ENCODE results near the gene DBET.
"Not testable (repeated sequence)": the region's sequence is repeated elsewhere in the genome, so short reads cannot be mapped to it uniquely, and the experiment has no call there.

DNA sequence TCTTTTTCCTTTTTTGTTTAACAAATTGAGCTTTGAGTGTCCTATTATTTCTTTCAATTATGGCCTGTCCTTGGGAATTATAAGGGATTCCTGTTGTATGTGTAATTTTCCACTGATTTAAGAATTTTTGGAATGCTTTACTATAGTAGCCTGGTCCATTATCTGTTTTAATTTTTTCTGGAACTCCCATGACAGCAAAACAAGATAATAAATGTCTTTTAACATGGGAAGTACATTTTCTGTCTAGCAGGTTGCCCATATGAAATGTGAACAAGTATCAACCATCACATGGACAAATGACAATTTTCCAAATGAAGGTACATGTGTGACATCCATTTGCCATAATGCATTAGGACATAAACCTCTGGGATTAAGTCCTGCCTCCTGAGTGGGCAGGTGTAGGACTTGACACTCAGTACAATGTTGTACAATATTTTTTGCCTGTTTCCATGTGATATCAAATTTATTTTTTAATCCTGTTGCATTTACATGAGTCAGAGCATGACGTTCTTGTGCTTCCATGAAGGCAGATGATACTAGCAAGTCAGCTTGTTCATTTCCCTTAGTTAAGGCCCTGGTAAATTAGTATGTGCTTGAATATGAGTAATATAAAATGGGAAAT is 45.2 kb downstream of the DBET start:
- not testable (repeated sequence) for TF ChIP-seq ZNF70 (CRISPR knock-in tag; IDR thresholded peaks at IDR 0.05); RARB (CRISPR knock-in tag; IDR thresholded peaks at IDR 0.05); PPARA (CRISPR knock-in tag; IDR thresholded peaks at IDR 0.05; ENCODE audit: borderline replicate concordance); ARNTL (CRISPR knock-in tag; IDR thresholded peaks at IDR 0.05; ENCODE audit: borderline replicate concordance, low read depth); BACH2 (CRISPR knock-in tag; IDR thresholded peaks at IDR 0.05; ENCODE audit: borderline replicate concordance); TOX (CRISPR knock-in tag; IDR thresholded peaks at IDR 0.05; ENCODE audit: borderline replicate concordance); ZNF565 (CRISPR knock-in tag; conservative IDR thresholded peaks at IDR 0.05; ENCODE audit: low read depth); ZFP30 (CRISPR knock-in tag; IDR thresholded peaks at IDR 0.05)
- peak; percentile 40 for TF ChIP-seq ESRRG (CRISPR knock-in tag; IDR thresholded peaks at IDR 0.05)
- TF ChIP-seq, protein P1, sequence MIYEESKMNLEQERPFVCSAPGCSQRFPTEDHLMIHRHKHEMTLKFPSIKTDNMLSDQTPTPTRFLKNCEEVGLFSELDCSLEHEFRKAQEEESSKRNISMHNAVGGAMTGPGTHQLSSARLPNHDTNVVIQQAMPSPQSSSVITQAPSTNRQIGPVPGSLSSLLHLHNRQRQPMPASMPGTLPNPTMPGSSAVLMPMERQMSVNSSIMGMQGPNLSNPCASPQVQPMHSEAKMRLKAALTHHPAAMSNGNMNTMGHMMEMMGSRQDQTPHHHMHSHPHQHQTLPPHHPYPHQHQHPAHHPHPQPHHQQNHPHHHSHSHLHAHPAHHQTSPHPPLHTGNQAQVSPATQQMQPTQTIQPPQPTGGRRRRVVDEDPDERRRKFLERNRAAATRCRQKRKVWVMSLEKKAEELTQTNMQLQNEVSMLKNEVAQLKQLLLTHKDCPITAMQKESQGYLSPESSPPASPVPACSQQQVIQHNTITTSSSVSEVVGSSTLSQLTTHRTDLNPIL (CRISPR knock-in tag; IDR thresholded peaks at IDR 0.05; ENCODE audit: low read depth), result peak; percentile 74; the same call in 1 of the 2 replicates
- peak; percentile 83 for TF ChIP-seq ISL1 (CRISPR knock-in tag; IDR thresholded peaks at IDR 0.05)
- TF ChIP-seq, protein P2, sequence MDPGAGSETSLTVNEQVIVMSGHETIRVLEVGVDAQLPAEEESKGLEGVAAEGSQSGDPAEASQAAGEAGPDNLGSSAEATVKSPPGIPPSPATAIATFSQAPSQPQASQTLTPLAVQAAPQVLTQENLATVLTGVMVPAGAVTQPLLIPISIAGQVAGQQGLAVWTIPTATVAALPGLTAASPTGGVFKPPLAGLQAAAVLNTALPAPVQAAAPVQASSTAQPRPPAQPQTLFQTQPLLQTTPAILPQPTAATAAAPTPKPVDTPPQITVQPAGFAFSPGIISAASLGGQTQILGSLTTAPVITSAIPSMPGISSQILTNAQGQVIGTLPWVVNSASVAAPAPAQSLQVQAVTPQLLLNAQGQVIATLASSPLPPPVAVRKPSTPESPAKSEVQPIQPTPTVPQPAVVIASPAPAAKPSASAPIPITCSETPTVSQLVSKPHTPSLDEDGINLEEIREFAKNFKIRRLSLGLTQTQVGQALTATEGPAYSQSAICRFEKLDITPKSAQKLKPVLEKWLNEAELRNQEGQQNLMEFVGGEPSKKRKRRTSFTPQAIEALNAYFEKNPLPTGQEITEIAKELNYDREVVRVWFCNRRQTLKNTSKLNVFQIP (CRISPR knock-in tag; IDR thresholded peaks at IDR 0.05; ENCODE audit: borderline replicate concordance, low read depth), result not testable (repeated sequence)
- TF ChIP-seq, protein P3, sequence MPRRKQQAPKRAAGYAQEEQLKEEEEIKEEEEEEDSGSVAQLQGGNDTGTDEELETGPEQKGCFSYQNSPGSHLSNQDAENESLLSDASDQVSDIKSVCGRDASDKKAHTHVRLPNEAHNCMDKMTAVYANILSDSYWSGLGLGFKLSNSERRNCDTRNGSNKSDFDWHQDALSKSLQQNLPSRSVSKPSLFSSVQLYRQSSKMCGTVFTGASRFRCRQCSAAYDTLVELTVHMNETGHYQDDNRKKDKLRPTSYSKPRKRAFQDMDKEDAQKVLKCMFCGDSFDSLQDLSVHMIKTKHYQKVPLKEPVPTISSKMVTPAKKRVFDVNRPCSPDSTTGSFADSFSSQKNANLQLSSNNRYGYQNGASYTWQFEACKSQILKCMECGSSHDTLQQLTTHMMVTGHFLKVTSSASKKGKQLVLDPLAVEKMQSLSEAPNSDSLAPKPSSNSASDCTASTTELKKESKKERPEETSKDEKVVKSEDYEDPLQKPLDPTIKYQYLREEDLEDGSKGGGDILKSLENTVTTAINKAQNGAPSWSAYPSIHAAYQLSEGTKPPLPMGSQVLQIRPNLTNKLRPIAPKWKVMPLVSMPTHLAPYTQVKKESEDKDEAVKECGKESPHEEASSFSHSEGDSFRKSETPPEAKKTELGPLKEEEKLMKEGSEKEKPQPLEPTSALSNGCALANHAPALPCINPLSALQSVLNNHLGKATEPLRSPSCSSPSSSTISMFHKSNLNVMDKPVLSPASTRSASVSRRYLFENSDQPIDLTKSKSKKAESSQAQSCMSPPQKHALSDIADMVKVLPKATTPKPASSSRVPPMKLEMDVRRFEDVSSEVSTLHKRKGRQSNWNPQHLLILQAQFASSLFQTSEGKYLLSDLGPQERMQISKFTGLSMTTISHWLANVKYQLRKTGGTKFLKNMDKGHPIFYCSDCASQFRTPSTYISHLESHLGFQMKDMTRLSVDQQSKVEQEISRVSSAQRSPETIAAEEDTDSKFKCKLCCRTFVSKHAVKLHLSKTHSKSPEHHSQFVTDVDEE (CRISPR knock-in tag; IDR thresholded peaks at IDR 0.05), result not testable (repeated sequence)
- TF ChIP-seq, protein P4, sequence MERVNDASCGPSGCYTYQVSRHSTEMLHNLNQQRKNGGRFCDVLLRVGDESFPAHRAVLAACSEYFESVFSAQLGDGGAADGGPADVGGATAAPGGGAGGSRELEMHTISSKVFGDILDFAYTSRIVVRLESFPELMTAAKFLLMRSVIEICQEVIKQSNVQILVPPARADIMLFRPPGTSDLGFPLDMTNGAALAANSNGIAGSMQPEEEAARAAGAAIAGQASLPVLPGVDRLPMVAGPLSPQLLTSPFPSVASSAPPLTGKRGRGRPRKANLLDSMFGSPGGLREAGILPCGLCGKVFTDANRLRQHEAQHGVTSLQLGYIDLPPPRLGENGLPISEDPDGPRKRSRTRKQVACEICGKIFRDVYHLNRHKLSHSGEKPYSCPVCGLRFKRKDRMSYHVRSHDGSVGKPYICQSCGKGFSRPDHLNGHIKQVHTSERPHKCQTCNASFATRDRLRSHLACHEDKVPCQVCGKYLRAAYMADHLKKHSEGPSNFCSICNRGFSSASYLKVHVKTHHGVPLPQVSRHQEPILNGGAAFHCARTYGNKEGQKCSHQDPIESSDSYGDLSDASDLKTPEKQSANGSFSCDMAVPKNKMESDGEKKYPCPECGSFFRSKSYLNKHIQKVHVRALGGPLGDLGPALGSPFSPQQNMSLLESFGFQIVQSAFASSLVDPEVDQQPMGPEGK (CRISPR knock-in tag; IDR thresholded peaks at IDR 0.05; ENCODE audit: borderline replicate concordance), result not testable (repeated sequence)

Measured in SK-N-SH treated with all-trans-retinoic acid at 6 μM for 48 hours (cell line).